Ecto neural progenitor cell (in vitro differentiated cells): ENCODE data around the gene FAM177B.

ENCODE experiments used
- DNase-seq: peaks from one replicate; pipeline ENCODE4 v3.0.0-alpha.2; 2018; ENCODE audit warnings: low spot score

The FAM177B gene

GRCh38 chr1:222736972-222737371 is at the start of gene FAM177B:
FAM177B (plus strand) TSS chr1:222737202; CDS start chr1:222746546, 9,344 bp downstream.
- no peak for DNase-seq

DNA sequence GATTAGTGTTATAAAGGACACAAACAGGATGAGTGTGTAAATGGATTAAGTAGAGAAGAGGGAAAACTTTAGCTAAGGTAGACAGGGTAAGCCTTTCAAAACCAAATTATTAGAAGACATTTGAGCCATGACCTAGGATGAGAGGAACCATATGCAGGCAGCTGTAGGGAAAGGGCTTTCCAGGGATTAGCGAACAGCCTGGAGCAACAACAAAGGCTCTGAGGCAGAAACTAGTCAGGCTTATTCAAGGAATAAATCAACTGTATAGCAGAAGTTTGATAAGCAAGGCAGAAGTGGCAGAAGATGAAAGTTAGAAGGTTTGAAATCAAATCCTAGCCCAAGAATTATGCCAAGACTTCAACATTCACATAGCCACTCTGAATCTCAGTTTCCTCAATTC is 46.0 kb upstream of the FAM177B start:
- no peak for DNase-seq

DNA sequence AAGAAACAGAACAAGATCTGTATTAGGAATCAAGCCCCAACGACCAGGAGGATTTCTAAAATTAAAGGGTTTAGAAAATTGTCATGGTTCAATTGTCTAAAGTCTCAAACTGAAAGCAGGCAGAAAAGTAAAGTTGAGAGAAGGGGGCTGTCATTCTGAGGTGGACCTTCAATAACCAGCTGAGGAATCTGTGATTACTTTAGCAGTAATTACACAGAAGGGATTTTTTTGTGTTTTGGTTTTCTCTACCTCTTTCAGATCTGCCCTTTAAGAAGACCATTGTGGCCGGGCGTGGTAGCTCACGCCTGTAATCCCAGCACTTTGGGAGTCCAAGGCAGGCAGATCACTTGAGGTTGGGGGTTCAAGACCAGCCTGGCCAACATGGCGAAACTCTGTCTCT is 42.1 kb upstream of the FAM177B start:
- no peak for DNase-seq

GRCh38 chr1:222696741-222697140 is 40.3 kb upstream of the FAM177B start:
- no peak for DNase-seq

DNA sequence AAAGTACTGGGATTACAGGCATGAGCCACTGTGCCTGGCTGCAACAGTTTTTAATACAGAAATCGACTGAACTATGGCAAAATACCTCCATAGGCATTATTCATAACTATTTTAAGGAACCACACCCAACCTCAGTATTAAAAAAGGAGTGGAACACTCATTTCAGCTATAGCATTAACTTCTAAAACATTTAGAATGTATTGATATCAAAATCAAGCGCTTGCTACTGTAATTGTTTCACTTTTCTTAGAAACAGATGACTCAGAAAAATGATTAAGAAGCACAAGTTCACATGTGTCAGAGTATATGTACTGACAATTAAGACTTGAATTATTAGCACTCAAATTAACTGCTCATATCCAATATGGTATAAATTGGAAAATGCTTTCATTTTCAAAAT is 39.8 kb upstream of the FAM177B start:
- DNase-seq: no peak

DNA sequence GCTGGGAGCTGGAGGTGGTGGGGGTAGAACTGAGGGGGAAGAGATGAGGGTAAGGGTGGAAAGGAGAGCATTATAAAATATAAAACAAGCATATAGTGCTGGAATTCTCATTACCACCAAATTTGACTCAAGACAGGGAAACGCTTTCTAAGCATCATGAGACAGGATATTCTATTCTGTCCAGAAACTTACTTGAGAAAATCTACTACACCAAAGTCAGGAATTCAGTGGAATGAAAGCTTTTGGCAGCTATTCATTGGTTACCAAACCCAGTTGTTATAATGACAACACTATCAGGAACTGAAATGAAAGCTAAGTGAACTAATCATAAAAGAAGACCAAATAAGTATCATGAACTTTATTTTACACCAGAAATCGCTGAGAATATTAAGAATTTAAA is 39.2 kb upstream of the FAM177B start:
- DNase-seq: no peak

DNA sequence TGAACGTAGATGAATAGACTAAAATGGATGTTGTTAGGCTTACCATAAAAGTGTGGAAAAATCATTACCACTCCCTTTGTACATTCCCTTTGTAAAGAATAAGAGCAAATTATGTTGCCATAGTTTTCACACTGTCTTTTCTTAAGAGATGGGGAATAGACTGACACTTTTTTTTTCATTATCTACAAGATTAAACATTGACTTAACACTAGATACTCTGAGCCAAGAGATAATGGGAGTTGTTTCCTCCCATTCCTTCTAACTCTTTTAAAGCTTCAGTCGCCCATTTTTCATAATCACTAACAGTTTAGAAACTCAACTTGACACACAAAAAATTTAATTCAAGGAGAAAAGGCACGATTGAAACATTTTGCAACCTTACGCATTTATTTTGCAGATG is 34.8 kb upstream of the FAM177B start:
- no peak for DNase-seq

- no peak for DNase-seq
These were observed 32.7 kb upstream of the FAM177B start for GRCh38 chr1:222704260-222704659.

GRCh38 chr1:222706815-222707214 is 30.2 kb upstream of the FAM177B start:
- DNase-seq: no peak

DNA sequence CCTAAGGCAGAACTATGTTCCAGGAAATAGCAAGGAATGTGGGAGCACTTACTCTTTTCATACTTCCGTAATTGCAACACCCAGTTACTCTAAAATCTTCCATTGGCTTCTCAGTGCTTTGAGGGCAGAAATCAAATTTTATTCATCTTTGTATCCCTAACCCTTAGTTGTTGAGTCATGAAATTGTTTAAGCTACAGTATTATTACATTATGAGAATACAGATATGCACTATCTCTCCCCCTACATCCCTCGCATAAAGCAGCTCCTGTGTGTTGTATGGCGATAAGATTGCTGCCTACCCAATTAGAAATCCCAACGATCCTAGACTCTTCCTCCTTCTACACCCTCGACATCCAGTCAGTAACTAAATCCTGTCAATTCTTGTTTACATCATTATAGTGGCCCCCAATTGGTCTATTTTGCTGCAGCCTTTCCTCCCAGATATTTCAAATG is 27.3 kb upstream of the FAM177B start:
- DNase-seq: no peak

- DNase-seq: peak; percentile 74
These were observed 25.4 kb upstream of the FAM177B start for GRCh38 chr1:222711319-222712252.

- peak; percentile 97 for DNase-seq
These were observed 24.5 kb upstream of the FAM177B start, which contains the start of the genes AIDA and BROX for GRCh38 chr1:222712253-222713090. AIDA (minus strand) TSS chr1:222712491; CDS start chr1:222712317, 174 bp downstream. BROX (plus strand) TSS chr1:222712564; CDS start chr1:222715700, 3,136 bp downstream.

DNA sequence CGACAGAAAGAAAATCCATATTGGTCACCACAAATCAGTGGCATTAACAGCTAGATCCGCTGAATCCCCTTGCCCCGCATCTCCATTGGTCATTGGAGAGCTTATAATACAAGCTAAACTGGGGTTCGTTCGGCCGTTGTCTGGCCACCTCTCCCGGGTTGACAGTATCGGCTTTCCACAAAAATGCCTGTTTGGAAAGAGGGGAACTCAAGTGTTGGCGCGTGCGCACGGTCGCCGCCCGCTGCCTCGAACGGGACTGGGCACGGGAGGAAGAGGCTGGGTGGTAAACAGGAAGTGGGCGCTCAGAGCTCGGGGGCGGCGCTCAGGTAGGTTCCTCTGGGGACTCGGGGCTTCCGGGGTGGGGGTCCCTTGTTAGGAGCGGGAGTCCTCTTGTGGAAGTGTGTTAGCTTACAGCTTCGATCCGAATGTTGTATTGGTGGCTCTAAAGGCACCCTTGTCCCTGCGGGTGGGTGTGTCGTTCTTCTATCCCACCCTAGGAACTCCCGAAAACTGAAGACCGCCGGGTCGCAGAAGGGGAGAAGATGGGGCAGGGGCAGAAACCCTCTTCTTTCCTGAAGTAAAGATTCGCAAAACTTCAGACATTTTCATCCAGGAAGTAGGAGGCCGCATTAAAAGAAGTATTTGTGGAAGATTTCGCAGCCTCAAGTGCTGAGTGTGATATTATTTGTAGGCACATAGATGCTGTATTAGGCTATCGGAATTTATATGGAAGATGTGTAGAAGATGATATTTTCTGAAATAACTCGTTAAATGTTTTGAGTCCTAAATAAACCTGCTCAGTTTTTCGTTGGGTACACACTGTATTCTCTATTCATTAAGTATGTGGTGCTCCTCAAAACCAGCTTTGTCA is 23.7 kb upstream of the FAM177B start:
- peak; percentile 94 for DNase-seq

DNA sequence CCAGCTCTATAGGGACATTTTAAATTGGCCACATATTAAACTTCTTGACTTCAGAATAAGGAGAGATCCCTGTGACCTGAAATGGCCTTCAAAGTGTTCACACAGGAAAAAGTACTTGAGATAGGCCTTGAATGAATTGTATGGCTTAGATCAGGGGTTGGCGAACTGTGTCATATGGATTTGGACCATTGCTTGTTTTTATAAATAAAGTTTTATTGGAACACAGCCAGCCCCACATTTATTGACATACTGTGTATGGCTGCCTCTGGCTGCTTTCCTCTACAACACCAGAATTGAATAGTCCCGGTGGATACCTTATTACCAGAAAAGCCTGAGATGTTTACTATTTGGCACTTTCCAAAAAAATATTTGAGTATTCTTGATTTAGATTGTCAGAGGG is 20.6 kb upstream of the FAM177B start:
- DNase-seq: no peak

DNA sequence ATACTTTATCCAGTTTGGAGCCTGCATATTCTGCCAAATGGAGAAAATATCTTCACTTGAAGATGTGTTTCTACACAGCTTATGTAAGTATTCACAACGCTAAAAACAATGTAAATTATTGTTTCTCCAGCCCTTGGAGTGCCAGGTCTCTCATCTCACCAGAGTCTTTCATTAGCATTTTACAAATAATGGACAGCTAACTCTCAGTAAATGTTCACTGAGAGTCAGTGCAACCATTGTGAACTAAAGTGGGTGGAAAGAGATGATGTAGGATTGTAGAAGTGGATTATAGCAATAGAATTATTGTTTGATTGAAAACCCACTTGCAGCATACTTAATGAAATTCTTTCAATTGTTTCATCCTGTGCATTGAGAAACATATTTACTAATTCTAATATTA is 8.3 kb upstream of the FAM177B start:
- no peak for DNase-seq

GRCh38 chr1:222730866-222731265 is 6.1 kb upstream of the FAM177B start:
- DNase-seq: no peak

DNA sequence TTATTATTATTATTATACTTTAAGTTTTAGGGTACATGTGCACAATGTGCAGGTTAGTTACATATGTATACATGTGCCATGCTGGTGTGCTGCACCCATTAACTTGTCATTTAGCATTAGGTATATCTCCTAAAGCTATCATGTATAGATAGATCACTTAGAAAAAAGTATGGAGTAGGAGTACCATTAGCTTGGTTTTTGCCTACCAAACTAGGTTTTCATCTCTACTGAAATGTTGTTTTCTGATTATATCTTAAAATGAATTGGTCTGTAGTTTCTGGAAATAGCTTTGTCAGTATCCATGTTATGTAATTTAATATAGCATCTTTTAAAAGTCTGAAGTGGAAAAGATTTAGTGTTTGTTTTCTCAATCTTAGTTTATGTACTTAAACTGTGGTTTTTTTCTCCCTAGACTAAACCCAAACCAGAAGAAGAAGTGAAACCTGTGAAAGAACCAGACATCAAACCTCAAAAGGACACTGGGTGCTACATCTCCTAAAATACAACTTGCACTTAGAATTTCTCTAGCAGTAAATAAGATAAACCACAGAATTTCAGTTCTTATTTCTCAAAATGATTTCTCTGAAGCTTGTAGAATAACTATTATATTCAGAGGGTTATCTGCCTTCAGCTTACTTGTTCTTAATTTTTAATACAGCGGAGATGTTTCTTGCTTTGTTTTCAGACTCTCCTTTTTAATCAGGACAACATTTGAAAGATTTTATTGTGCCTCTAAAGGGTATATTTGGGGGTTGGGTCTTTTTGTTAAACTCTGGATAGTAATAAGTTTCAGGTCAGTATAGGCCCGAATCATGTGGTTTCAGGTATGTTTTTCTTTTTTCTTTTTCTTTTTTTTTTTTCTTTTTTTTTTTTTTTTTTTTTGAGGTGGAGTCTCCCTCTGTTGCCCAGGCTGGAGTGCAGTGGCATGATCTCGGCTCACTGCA is 4.5 kb upstream of the FAM177B start:
- DNase-seq: no peak

DNA sequence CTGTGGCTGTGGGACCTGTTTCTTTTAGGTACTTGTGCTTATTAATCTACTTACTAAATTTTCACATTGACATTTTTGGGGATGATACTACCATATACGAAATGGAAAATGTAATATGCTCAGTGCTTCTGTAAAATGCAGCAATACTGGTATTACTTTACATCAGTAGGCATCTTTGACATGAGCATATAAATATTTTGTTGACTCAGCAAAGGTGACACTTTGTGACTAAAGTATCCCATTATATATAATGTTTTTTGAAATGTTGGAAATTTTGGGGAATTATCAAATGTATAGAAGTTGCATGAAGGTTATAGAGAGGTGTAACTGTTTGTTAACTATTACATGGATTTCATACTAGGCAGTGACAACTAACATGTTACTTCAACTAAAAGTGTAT is 2.3 kb upstream of the FAM177B start:
- DNase-seq: no peak

- DNase-seq: peak; percentile 48
These were observed 532 bp upstream of the FAM177B start for GRCh38 chr1:222736470-222736869.

GRCh38 chr1:222739465-222739864 is 2.5 kb downstream of the FAM177B start:
- no peak for DNase-seq

DNA sequence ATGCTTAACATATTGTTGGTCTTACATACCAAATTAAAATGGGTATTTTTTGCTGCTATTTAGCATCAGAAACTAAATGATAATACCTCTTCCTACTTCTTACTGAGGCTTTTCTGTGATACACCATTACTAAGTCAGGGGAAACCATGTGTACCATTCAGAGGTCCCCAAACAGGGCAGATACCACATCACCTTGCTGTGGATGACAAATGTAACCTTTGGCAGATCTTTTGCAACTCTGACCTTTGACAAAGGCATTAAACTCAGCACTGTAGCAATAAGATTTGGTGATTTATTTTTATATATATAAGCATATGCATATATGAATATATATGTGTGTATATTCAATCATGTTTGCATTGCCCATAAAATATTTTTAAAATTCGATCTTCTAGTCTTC is 2.9 kb downstream of the FAM177B start:
- no peak for DNase-seq
